ENCODE results near the gene METTL21C.

METTL21C gene

GRCh38 chr13:102683637-102684036 is 11.2 kb downstream of the METTL21C start:
- ATAC-seq = no peak
- TF ChIP-seq RARB (CRISPR knock-in tag; IDR thresholded peaks at IDR 0.05) (no peak), CREB5 (CRISPR knock-in tag; IDR thresholded peaks at IDR 0.05; ENCODE audit: low read depth) (no peak), ZNF8 (CRISPR knock-in tag; IDR thresholded peaks at IDR 0.05) (no peak), OSR1 (CRISPR knock-in tag; IDR thresholded peaks at IDR 0.05) (no peak), TOX (CRISPR knock-in tag; IDR thresholded peaks at IDR 0.05; ENCODE audit: borderline replicate concordance) (no peak), ZNF70 (CRISPR knock-in tag; IDR thresholded peaks at IDR 0.05) (no peak), GLIS3 (CRISPR knock-in tag; IDR thresholded peaks at IDR 0.05) (no peak), ISL1 (CRISPR knock-in tag; IDR thresholded peaks at IDR 0.05) (no peak), ESRRG (CRISPR knock-in tag; IDR thresholded peaks at IDR 0.05) (no peak), TCF4 (CRISPR knock-in tag; IDR thresholded peaks at IDR 0.05; ENCODE audit: borderline replicate concordance) (no peak), PPARA (CRISPR knock-in tag; IDR thresholded peaks at IDR 0.05; ENCODE audit: borderline replicate concordance) (no peak), CSRNP3 (CRISPR knock-in tag; IDR thresholded peaks at IDR 0.05) (no peak), ZFP3 (CRISPR knock-in tag; IDR thresholded peaks at IDR 0.05) (no peak), BACH2 (CRISPR knock-in tag; IDR thresholded peaks at IDR 0.05; ENCODE audit: borderline replicate concordance) (no peak), SNAI2 (CRISPR knock-in tag; IDR thresholded peaks at IDR 0.05) (no peak), ZNF565 (CRISPR knock-in tag; conservative IDR thresholded peaks at IDR 0.05; ENCODE audit: low read depth) (no peak), CSDC2 (CRISPR knock-in tag; IDR thresholded peaks at IDR 0.05) (no peak)
- TF ChIP-seq, protein P1, sequence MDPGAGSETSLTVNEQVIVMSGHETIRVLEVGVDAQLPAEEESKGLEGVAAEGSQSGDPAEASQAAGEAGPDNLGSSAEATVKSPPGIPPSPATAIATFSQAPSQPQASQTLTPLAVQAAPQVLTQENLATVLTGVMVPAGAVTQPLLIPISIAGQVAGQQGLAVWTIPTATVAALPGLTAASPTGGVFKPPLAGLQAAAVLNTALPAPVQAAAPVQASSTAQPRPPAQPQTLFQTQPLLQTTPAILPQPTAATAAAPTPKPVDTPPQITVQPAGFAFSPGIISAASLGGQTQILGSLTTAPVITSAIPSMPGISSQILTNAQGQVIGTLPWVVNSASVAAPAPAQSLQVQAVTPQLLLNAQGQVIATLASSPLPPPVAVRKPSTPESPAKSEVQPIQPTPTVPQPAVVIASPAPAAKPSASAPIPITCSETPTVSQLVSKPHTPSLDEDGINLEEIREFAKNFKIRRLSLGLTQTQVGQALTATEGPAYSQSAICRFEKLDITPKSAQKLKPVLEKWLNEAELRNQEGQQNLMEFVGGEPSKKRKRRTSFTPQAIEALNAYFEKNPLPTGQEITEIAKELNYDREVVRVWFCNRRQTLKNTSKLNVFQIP (CRISPR knock-in tag; IDR thresholded peaks at IDR 0.05; ENCODE audit: borderline replicate concordance, low read depth) = no peak

- no peak for ATAC-seq
- TF ChIP-seq PPARA (CRISPR knock-in tag; IDR thresholded peaks at IDR 0.05; ENCODE audit: borderline replicate concordance) = no peak
- no peak for TF ChIP-seq ZFP3 (CRISPR knock-in tag; IDR thresholded peaks at IDR 0.05)
- TF ChIP-seq, protein P1 (CRISPR knock-in tag; IDR thresholded peaks at IDR 0.05; ENCODE audit: borderline replicate concordance, low read depth) = no peak
- TF ChIP-seq CSRNP3 (CRISPR knock-in tag; IDR thresholded peaks at IDR 0.05) = no peak
- no peak for TF ChIP-seq CREB5 (CRISPR knock-in tag; IDR thresholded peaks at IDR 0.05; ENCODE audit: low read depth)
- TF ChIP-seq OSR1 (CRISPR knock-in tag; IDR thresholded peaks at IDR 0.05) = no peak
- TF ChIP-seq TOX (CRISPR knock-in tag; IDR thresholded peaks at IDR 0.05; ENCODE audit: borderline replicate concordance) = no peak
- TF ChIP-seq ZC3H10 (CRISPR knock-in tag; IDR thresholded peaks at IDR 0.05) = no peak
Observed at GRCh38 chr13:102682727-102683126, 12.1 kb downstream of the METTL21C start.

GRCh38 chr13:102682211-102682610 is 12.6 kb downstream of the METTL21C start:
- no peak for ATAC-seq

More at GRCh38 chr13:102682211-102682610, 12.6 kb downstream of the METTL21C start:
- TF ChIP-seq ISL1 (CRISPR knock-in tag; IDR thresholded peaks at IDR 0.05) (no peak), ZNF565 (CRISPR knock-in tag; conservative IDR thresholded peaks at IDR 0.05; ENCODE audit: low read depth) (no peak), PATZ1 (CRISPR knock-in tag; IDR thresholded peaks at IDR 0.05; ENCODE audit: borderline replicate concordance) (no peak), ZFP30 (CRISPR knock-in tag; IDR thresholded peaks at IDR 0.05) (no peak), TSHZ2 (CRISPR knock-in tag; IDR thresholded peaks at IDR 0.05) (no peak), GLIS3 (CRISPR knock-in tag; IDR thresholded peaks at IDR 0.05) (no peak), OSR1 (CRISPR knock-in tag; IDR thresholded peaks at IDR 0.05) (no peak), ZC3H10 (CRISPR knock-in tag; IDR thresholded peaks at IDR 0.05) (no peak), SNAI2 (CRISPR knock-in tag; IDR thresholded peaks at IDR 0.05) (no peak)
- TF ChIP-seq, protein P1 (CRISPR knock-in tag; IDR thresholded peaks at IDR 0.05; ENCODE audit: borderline replicate concordance, low read depth) = no peak

All from SK-N-SH treated with all-trans-retinoic acid at 6 μM for 48 hours (cell line).